ENCODE results near the gene SRPX. TPM values are rescaled to one million over a fixed set of nuclear protein-coding genes. Genes with fewer than 3 reads are reported as not detected.

The SRPX gene
- total RNA-seq, 2 experiments from 2014 or later, result 0.47 to 1.2 TPM

DNA sequence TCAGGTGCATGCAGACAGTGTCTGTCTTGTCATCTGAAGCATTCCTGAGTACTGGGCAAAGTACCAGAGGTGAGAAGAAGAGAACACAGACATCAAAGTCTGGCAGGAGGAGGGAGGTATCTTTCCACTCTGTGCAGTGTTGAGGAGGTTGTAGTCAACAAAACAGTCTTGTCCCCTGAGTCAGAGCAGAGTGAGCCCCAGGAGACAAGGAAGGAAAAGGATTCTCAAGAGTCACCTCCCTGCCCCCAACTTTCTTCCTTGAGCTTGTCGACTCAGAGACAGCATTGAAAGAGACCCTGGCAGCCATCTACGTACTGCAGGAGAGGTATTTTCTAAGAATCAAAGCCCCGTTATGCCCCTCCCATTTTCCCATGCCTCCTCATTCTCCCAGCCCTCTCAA lies 4.4 kb upstream of the SRPX start:
- Mint-ChIP-seq H3K4me1 (peaks cover 8% of the 10 kb centered on the region), H3K9me3 (ENCODE audit: low read depth) (no peaks in the 10 kb centered on the region), H3K36me3 (no peaks in the 10 kb centered on the region), H3K27me3 (peaks cover 33% of the 10 kb centered on the region), H3K27ac (no peak overlapping the region), H3K4me3 (no peak overlapping the region)
- DNase-seq, result no peak
- ATAC-seq, result no peak
- CTCF ChIA-PET, result no interaction called here

DNA sequence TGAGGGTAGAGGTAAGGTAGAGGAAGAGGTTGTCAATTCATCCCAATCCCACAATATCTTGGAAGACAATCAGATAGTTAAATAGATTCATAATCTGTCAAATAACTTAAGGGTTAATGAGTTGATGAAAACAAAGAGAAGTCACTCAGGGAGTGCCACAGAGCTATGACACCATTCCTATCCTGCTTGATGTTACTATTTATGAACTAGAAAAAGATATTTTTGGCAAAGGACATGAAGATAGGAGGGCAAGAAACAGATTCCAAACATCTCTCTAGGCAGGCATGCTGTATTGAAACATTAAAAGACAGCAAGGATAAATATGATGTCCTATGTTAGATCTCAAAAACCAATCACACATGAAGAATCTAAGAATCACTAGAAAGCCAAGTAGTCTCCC lies 3.5 kb upstream of the SRPX start:
- Mint-ChIP-seq H3K36me3 (no peaks in the 10 kb centered on the region), H3K4me3 (no peak overlapping the region), H3K27ac (no peak overlapping the region), H3K9me3 (ENCODE audit: low read depth) (no peaks in the 10 kb centered on the region), H3K27me3 (peaks cover 39% of the 10 kb centered on the region), H3K4me1 (peaks cover 13% of the 10 kb centered on the region)
- CTCF ChIA-PET, result no interaction called here
- ATAC-seq, result no peak
- DNase-seq, result no peak

DNA sequence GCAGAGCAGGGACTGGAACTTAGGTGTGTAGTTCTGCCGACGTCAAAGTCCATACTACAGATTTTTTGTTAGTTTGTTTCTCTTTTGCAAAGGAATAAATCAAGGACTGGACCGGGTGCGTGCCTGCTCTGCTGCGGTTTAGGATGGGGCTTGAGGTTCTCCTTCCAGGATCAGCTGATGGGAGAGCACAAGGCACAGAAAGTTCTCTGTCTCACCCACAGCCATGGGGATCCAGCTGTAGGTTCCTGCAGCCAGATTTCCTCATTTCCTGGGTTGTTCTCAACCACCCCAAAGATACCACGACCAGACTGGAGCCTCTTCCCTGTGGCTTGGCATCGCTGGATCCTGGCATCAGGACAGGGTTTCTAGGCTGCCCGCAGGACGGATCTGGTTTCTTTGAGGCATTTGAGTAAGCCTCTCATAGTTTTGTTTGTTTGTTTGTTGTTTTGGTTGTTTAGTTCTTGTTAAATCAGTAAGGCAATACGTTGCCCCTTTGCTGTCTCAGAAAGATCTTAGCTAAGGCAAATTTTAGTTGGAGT lies 789 bp upstream of the SRPX start:
- no peaks in the 10 kb centered on the region for H3K9me3 Mint-ChIP-seq (ENCODE audit: low read depth)
- peaks cover 20% of the 10 kb centered on the region for H3K4me1 Mint-ChIP-seq
- no peak overlapping the region for H3K27ac Mint-ChIP-seq
- peak overlapping the region; percentile 22 for H3K4me3 Mint-ChIP-seq
- peaks cover 60% of the 10 kb centered on the region for H3K27me3 Mint-ChIP-seq
- DNase-seq (no peak), ATAC-seq (no peak)
- H3K36me3 Mint-ChIP-seq, result no peaks in the 10 kb centered on the region
- CTCF ChIA-PET, result interaction anchor here (1.1 to 2.1 kb wide), 2 partner anchors 86 to 105 kb away, joined by 3 to 4 read pairs; partner anchors contain the start of gene RPGR

DNA sequence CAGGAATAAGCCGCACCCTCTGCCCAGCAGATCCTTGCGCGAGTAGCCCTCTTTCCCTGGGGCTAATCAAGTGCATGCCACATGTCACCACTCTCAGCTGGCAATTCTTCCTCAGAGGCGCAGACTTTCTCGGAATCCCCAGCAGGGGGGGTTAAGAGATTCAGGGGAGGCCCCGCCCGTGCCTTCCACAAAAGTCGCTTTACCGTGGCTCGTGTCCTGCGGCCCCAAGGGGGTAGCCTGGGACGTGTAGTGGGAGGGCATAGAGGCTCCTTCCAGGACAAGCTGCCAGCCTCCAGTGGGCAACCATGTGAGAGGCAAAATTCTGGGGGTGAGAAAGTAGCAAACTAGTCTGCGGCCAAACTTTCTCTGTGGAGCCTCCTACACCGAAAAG lies 652 bp downstream of the SRPX start:
- no peak overlapping the region for H3K27ac Mint-ChIP-seq
- ATAC-seq (peak; percentile 72), DNase-seq (peak; percentile 50)
- peaks cover 59% of the 10 kb centered on the region for H3K27me3 Mint-ChIP-seq
- H3K4me3 Mint-ChIP-seq, result peak overlapping the region; percentile 47
- no peaks in the 10 kb centered on the region for H3K9me3 Mint-ChIP-seq (ENCODE audit: low read depth)
- H3K36me3 Mint-ChIP-seq, result no peaks in the 10 kb centered on the region
- peaks cover 20% of the 10 kb centered on the region for H3K4me1 Mint-ChIP-seq
- CTCF ChIA-PET, result interaction anchor here (0.6 to 2.1 kb wide), 5 partner anchors 9 to 107 kb away, joined by 3 to 8 read pairs (median 3); partner anchors contain the start of gene RPGR

DNA sequence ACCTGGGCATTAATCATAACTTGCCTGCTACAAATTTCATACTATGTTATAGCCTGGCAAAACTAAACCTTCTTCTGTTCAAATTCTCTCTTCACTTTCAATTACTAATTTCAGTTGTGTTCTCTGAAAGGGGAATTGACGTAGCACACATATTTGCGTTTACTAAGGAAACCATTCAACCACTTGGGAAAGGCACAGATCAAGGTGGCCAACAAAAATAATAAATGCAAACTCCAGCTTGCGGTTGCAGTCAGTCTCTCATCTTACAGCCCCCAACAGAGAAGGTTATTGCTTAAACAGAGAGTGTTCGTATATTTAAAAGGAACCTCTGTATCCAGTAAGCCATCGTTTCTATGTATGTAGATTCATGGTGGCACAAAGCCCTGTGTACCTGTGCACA lies 4.0 kb downstream of the SRPX start:
- ATAC-seq (no peak), DNase-seq (no peak)
- Mint-ChIP-seq H3K4me1 (peaks cover 18% of the 10 kb centered on the region), H3K4me3 (no peak overlapping the region), H3K27me3 (peaks cover 43% of the 10 kb centered on the region), H3K9me3 (ENCODE audit: low read depth) (no peaks in the 10 kb centered on the region), H3K27ac (no peak overlapping the region), H3K36me3 (no peaks in the 10 kb centered on the region)
- CTCF ChIA-PET, result no interaction called here

DNA sequence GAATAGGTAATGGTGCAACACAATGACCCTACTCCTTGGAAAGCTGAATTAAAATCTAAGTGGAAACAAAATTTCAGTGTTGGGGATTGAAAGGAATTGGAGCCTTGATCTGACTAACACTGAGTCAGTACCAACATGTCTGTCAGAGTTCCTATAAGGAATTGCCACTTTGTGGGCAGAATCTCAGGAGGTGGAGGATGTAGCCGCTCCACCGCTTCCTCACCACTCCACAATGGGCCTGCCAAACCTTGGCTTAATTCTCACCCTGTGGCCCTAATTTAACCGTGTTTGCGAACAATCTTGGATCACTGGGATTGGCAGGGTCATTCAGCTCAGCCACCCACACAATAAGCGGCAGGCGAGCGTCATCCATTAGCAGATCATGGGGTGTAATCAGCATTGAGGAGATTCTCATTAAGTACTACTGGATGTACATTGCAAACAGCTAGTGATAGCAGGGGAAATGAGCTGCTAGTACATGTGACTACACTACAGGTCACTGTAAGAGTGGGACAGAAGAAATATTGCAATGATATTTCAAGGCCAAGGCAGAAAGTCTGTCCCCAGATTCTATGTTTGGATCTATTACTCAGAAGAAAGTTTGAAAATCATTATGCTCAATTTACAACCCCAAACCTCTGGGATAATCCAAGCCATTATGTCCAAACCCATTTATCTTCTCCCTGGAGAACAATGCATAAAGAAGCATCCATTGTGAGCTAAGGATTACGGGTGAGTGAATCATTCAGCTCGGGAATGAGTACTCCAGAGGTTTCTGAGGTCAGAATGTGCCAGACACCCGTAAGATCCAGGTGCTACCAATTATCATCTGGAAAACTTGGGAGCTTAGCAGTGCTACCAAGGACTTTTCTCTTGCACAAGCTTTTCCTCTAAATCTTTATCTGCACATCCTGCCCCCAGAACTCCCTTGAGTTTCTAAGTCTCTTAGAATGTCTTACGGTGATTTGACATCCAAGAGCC lies 5.8 kb downstream of the SRPX start:
- CTCF ChIA-PET, result interaction anchor here (1.6 kb wide), 1 partner anchor 112 kb away, joined by 4 read pairs; the partner anchor contains the start of gene RPGR
- no peak overlapping the region for H3K4me3 Mint-ChIP-seq
- ATAC-seq, result no peak

DNA sequence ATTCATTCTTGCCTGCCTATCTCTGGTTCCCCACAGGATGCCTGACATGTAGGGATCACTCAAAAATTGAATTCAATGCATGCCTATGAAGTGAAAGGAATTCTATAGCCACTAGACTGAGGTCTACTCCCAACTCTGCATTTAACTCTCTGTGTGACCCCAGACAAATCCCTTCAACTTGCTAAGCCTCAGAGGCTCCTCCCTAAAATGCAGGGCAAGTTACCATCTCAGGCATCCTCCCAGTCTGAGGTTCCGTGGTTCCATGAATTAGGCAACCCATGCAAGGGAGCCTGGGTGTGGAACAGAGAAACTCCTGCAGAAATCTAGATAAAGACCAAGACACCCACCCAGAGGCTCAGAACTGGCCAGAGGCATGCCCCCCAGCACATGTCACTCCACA lies 6.6 kb downstream of the SRPX start:
- Mint-ChIP-seq H3K4me1 (peaks cover 8% of the 10 kb centered on the region), H3K27me3 (peaks cover 26% of the 10 kb centered on the region), H3K9me3 (ENCODE audit: low read depth) (no peaks in the 10 kb centered on the region), H3K36me3 (no peaks in the 10 kb centered on the region), H3K27ac (no peak overlapping the region), H3K4me3 (no peak overlapping the region)
- CTCF ChIA-PET, result no interaction called here
- DNase-seq, result no peak
- ATAC-seq, result no peak

More for the DNA sequence above, 5.8 kb downstream of the SRPX start:
- Mint-ChIP-seq H3K27ac (no peak overlapping the region), H3K36me3 (no peaks in the 10 kb centered on the region), H3K27me3 (peaks cover 30% of the 10 kb centered on the region), H3K4me1 (peaks cover 12% of the 10 kb centered on the region), H3K9me3 (ENCODE audit: low read depth) (no peaks in the 10 kb centered on the region)
- no peak for DNase-seq

DNA sequence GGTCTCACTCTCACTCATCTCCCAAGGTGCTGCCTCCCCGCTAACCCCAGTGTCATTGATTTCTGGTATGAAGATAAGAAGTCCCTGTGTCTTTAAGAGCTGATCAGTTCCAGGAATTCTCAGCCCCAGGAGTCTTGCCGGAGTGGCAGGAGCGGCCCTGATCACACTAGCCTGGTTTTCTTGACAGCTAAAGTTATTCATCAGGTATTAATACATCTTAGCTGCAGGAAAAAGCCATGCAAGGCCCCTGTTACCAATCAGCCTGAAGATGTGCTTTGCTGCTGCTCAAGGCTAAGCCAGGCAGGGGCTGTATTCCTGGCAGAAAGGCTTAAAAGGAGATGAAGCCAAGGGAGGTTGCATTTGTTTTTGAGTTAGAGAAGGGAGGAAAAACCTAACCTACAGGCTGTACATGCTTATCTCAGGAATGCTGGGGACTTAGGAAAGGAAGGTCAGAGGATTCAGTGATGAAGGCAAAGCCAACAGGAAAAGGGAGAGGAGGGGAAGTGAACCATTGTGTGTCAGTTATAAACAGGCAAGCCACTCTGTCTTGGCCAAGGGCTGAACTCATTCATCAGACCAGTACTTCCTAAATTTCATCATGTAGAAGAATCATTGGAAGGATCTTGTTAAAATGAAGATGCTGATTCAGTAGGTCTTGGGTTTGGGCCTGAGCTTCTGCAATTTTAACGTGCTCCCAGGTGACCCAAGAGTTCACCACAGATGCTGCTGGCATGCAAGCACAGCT lies 8.6 kb downstream of the SRPX start:
- Mint-ChIP-seq H3K27me3 (peaks cover 7% of the 10 kb centered on the region), H3K4me3 (no peak overlapping the region), H3K9me3 (ENCODE audit: low read depth) (no peaks in the 10 kb centered on the region), H3K27ac (no peak overlapping the region), H3K36me3 (no peaks in the 10 kb centered on the region), H3K4me1 (no peaks in the 10 kb centered on the region)
- no peak for DNase-seq
- CTCF ChIA-PET, result interaction anchor here (1.5 kb wide), 1 partner anchor 46 kb away, joined by 3 read pairs; no protein-coding TSS in a partner anchor
- no peak for ATAC-seq

DNA sequence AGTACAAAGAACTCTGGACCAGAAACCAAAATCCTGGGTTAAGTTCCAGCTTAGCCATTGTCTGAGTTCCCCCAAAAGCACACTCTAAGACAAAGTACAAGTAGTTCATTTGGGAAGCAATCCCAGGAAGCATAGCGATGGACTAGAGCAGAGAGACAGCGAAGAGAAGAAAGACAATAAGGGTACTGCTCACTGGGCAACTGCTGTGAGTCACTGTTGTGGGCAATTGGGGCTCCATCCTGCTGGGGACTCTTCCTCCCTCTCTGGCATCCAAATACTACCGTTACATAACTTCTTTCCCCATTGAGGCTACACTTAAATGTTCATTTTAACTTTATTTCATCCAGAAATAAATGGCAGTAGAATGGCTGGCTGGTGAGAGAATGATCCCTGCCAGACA lies 14.1 kb downstream of the SRPX start:
- H3K9me3 Mint-ChIP-seq (ENCODE audit: low read depth), result no peaks in the 10 kb centered on the region
- no peaks in the 10 kb centered on the region for H3K4me1 Mint-ChIP-seq
- DNase-seq (no peak), ATAC-seq (no peak)
- no peaks in the 10 kb centered on the region for H3K36me3 Mint-ChIP-seq
- H3K27me3 Mint-ChIP-seq, result peaks cover 4% of the 10 kb centered on the region
- CTCF ChIA-PET, result no interaction called here
- no peak overlapping the region for H3K4me3 Mint-ChIP-seq
- no peak overlapping the region for H3K27ac Mint-ChIP-seq

DNA sequence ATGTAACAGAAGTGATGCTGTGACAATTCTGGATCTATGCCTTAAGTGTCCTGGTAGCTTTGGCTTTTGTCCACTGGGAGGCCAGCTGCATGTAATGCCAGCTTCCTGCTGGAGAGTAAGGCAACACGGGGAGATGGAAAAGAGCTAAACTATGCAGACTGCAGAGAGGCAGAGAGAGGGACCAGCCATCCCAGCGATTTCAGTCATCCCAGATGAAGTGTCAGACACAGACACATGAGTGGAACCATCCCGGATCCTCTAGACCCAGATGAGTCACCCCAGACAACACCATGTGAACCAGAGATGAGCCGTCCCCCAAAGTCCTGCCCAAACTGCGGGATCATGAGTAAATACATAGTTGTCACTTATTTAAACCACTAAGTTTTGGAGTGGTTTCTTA lies 14.6 kb downstream of the SRPX start:
- Mint-ChIP-seq H3K27ac (no peak overlapping the region), H3K27me3 (peaks cover 5% of the 10 kb centered on the region), H3K4me3 (no peak overlapping the region), H3K36me3 (no peaks in the 10 kb centered on the region), H3K9me3 (ENCODE audit: low read depth) (no peaks in the 10 kb centered on the region), H3K4me1 (no peaks in the 10 kb centered on the region)
- ATAC-seq, result no peak
- DNase-seq, result no peak
- CTCF ChIA-PET, result no interaction called here

DNA sequence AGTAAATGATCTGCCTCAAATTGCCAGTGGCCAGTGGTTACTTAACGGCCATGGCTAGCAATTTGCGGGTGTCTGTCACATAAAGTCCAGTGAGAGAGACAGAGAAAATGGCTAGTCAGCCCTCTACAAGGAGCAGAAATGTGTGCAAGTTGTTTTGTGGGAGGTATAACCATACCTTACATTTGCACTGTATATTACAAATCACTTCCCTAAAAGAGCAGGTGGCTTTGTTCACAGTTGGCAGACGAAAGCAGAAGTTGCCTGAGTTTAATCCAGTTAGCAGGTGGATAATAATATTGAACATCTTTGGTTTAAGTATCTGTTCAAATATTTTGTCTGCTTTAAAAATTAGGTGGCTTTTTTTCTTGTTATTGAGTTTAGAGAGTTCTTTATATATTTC lies 15.6 kb downstream of the SRPX start:
- DNase-seq, result no peak
- peaks cover 6% of the 10 kb centered on the region for H3K27me3 Mint-ChIP-seq
- CTCF ChIA-PET, result no interaction called here

DNA sequence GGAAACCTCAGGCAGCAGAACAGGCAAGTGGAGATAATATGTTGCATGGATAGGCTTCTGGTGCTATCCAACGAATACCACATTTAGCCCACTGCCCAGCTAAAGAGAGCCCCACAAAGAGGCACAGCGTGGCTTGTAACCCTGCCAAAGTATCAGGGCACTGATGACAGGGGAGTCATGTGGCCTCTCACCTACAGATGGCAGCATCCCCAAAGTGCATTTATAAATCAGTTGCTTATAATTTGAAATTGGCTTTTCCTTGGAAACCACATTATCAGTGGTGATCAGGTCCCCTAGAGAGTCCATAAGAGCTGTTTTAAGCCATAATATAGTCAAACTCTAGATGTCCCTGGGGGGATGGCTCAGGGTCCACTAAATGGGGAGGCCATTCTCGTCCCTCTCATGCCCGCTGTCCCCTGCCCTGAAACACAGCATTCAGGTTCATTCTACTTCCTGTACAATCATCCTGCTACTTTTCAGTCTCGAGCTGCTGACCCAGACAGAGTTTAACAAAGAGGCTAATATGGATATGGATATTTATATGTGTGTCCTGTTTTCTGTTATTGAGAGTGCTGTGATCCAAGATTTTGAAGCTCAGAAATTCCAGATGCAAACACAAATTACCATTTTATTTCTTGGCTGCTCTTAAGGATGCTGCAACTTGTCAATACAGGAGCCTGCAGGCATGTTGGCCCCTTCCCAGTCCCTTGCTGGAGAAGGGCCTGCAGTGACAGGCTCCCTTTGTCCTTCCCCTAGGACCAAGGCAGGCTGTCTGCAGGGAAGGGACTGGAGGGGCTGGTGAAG lies 28.5 kb downstream of the SRPX start:
- H3K4me1 Mint-ChIP-seq, result no peaks in the 10 kb centered on the region
- H3K27ac Mint-ChIP-seq, result no peak overlapping the region
- peaks cover 28% of the 10 kb centered on the region for H3K27me3 Mint-ChIP-seq
- ATAC-seq (no peak), DNase-seq (peak; percentile 41)
- no peaks in the 10 kb centered on the region for H3K9me3 Mint-ChIP-seq (ENCODE audit: low read depth)
- H3K36me3 Mint-ChIP-seq, result no peaks in the 10 kb centered on the region
- no peak overlapping the region for H3K4me3 Mint-ChIP-seq
- CTCF ChIA-PET, result interaction anchor here (1.5 to 1.7 kb wide), 2 partner anchors 10 to 135 kb away, joined by 3 to 7 read pairs; partner anchors contain the start of gene RPGR

More for the DNA sequence above, 15.6 kb downstream of the SRPX start:
- Mint-ChIP-seq H3K4me3 (no peak overlapping the region), H3K4me1 (no peaks in the 10 kb centered on the region), H3K27ac (no peak overlapping the region), H3K9me3 (ENCODE audit: low read depth) (no peaks in the 10 kb centered on the region), H3K36me3 (no peaks in the 10 kb centered on the region)
- no peak for ATAC-seq

Measured in activated CD8-positive, alpha-beta memory T cell treated with anti-CD3 and anti-CD28 coated beads, Interleukin-2, amount 10 ng/mL, durations not matched to agents 7 days and 5 days (primary cell).